Stimulated activated CD8-positive, alpha-beta memory T cell treated with anti-CD3 and anti-CD28 coated beads, Interleukin-15, amount 100 ng/mL, for 4 hours (primary cell): ENCODE results near the gene ZNF554.
"Not testable (repeated sequence)": the region's sequence is repeated elsewhere in the genome, so short reads cannot be mapped to it uniquely, and the experiment has no call there.

Source experiments
- DNase-seq, 2 donors: peaks; one replicate each; pipeline ENCODE4 v3.0.0-alpha.2; 2020; ENCODE audit warnings: low read depth in 2 of 2

ZNF554 gene

GRCh38 chr19:2790557-2791271 is 29.0 kb upstream of the ZNF554 start:
- DNase-seq: no peak

DNA sequence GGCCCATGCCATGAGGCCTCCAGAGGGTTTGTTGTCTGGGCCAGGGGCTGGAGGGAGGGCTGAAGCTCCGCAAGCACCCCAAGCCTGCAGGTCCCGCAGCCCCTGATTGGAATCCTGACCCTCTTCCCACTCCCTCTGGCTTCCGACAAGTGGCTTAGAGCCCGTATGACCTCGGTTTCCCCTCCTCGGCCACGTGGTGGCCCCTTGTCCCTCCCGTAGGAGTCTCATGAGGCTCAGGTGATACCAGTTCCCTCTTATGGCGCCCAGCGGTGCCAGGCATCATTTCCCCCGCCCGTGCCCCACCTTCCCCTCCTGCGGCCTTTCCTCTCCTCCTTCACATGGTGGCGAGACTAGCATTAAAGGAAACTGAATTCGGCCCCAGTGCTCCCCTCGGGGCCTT is 28.2 kb upstream of the ZNF554 start:
- DNase-seq: no peak

DNA sequence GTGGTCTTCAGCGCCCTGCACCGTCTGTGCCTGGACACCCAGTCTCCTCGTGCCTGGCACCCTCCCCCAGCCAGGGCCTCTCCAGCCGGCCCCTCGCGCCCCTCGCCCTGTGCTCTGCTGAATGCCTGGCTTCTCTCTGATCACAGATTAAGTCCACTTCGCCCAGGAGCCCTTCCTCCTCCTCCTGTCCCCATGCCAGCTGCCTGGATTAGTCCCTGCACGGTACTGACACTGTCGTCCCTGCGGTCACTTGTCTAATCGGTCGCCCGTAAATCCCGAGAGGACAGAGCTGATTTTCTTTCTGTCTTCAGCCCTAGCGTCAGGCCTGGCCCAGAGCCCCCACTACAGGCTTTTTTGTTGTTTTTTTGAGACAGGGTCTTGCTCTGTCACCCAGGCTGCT is 27.8 kb upstream of the ZNF554 start:
- no peak for DNase-seq

- DNase-seq: not testable (repeated sequence)
These were observed 27.0 kb upstream of the ZNF554 start for GRCh38 chr19:2792666-2793065.

- no peak for DNase-seq
These were observed 26.5 kb upstream of the ZNF554 start for GRCh38 chr19:2793126-2793525.

- DNase-seq: no peak
These were observed 26.1 kb upstream of the ZNF554 start for GRCh38 chr19:2793577-2793976.

GRCh38 chr19:2795827-2796658 is 23.6 kb upstream of the ZNF554 start:
- DNase-seq: no peak

GRCh38 chr19:2796659-2797266 is 22.9 kb upstream of the ZNF554 start:
- no peak for DNase-seq

DNA sequence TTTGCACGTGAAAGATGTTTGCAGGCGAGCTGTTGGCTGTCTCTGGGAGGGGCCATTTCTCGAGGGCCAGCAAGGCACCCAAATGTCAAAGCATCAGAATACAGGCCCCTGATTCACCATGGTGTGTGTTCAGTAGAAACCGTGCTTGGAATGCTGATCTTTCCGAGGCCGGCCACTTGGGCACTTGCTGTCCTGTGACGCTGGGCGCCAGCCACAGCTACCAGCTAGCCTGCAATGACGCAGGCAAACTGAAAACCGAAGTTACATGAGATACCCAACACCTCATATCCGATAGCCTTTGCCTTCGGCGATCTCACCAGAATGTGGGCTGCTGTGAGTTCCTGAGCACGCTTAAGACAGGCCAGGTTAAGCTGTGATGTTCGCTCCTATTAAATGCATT is 22.4 kb upstream of the ZNF554 start:
- DNase-seq: no peak

- DNase-seq: no peak
These were observed 21.4 kb upstream of the ZNF554 start for GRCh38 chr19:2798158-2798685.

- DNase-seq: no peak
These were observed 20.9 kb upstream of the ZNF554 start for GRCh38 chr19:2798733-2799132.

GRCh38 chr19:2799273-2800020 is 20.2 kb upstream of the ZNF554 start:
- no peak for DNase-seq

- DNase-seq: no peak
These were observed 19.2 kb upstream of the ZNF554 start for GRCh38 chr19:2800506-2800905.

- DNase-seq: no peak
These were observed 16.8 kb upstream of the ZNF554 start for GRCh38 chr19:2802826-2803225.

DNA sequence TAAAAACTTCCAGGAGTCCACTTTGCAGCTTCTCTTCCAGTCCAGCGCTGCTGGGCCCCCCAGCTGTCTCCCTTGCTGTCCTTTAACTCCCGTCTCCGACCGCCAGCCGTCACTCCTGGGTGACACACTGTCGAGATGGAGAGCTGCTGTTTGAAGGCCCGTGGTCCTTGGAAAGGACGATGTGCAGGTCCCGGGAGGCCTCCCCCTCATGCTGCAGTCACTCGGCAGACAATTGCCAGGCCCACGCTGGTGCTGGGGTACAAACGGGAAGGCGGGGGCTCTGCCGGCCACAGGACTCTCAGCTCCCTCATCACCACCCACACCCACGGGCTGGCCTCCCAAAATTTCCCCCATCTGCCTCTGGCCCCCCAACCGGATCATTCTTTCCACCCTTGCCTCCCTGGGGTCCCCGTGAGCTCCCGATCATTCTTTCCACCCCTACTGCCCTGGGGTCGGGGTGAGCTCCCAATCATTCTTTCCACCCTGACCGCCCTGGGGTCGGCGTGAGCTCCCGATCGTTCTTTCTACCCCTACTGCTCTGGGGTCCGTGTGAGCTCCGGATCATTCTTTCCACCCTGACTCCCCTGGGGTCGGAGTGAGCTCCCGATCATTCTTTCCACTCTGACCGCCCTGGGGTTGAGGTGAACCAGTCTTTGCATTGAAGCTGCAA is 16.0 kb upstream of the ZNF554 start:
- DNase-seq: no peak

DNA sequence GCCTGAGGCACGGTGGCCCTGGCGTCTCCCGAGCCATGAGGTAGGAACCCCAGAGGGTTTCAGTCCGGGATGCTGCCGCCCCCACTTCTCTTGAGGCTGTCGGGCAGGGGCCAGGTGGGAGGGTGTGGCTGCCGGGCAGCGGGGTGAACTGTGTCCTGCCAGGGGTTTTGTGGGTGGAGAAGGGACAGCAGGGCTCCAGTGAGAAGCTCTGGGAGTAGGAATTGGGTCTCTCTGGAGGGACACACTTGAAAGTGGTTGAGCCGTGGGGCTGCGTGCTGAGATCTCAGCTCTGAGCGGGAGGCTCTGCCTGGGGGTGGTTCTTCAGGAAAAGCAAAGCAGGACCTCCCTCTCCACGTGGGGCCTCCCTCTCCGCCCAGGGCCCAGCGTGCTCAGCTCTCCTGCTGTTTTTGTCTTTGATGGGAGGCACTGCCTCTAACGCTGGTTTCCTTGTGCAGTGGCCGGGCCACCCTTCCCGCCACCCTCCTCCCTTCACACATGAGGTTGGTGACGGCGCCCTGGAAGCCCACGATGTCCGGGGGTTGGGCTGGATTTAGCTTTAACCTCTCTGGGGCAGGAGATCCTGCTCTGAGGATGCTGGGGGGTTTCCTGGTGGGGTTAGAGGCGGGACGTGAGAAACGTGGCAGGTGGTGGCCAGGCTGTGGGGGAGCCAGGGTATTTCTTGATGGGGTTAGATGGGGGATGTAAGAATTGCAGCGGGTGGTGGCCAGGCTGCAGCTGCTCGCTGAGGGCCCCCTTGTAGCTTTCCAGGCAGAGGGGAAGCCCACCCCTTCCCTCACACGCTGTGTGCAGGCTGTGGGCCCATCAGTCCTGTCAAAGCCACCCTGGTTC is 15.3 kb upstream of the ZNF554 start:
- no peak for DNase-seq

DNA sequence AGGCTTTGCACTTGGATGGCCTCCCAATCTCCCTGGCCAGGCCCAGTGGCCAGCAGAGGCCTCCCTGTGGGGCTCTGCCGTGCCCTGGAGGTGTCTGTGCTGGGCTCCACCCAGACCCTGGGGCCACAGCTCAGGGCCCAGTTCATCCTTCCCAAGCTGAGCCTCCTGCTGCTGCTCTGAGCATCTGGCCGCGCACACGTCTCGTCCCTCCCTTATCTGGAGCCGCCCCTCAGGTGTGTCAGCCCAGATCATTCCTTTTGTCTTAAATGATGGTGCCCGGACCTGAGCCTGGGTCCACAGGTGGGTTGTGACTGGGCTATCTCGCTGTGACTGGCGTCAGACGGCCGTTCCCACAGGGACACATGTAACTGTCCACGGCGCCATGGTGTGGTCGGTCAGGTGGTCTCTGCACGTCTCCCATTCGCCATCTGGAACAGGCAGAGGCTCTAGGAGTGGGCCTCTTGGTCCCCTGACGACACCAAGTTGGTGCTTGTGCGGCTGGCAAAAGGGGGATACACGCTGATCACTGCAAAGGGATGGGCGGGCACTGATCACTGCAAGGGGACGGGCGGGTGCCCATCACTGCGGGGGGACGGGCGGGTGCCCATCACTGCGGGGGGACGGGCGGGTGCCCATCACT is 14.3 kb upstream of the ZNF554 start:
- DNase-seq: no peak

GRCh38 chr19:2805991-2806649 is 13.5 kb upstream of the ZNF554 start:
- no peak for DNase-seq

DNA sequence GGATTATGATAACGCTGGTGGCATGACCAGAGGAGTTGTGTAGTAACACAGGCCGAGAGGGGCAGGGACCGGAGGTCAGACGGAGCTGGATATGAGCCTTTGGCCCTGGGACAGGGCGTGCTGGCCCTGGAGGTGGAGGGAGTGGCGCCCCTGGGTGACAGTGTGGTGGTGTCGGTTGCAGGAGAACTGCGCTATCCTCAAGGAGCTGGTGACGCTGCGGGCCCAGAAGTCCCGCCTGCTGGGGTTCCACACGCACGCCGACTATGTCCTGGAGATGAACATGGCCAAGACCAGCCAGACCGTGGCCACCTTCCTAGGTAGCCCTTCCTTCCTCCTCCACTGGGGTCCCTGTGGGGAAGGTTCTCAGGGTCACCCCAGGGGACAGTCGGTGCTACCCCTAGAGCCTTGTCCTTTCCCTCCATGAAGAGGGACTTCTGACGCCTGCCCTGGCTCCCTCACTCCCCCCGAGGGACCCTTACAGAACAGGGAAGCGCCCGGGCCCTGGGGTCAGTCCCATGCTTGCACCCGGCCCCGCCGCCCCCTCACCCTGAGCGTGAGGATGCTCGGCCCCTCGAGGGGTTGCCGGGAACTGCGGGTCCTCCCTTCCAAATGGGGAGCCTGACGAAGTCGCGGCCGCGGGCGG is 12.8 kb upstream of the ZNF554 start:
- no peak for DNase-seq
